ENCODE results near the gene DNAJB14.

DNAJB14 gene

GRCh38 chr4:99855678-99856077 lies 90.7 kb downstream of the DNAJB14 start:
- no peak for DNase-seq (ENCODE audit: low read depth, low spot score)
- Histone ChIP-seq H3K4me1 (ENCODE audit: insufficient read depth, insufficient read length) (no peaks in the 10 kb centered on the region), H3K4me3 (ENCODE audit: insufficient read length, low read depth) (no peak overlapping the region), H3K9ac (ENCODE audit: insufficient read length, low read depth) (no peak overlapping the region), H3K9me3 (ENCODE audit: insufficient read depth, low read length) (no peaks in the 10 kb centered on the region), H3K36me3 (ENCODE audit: insufficient read depth, insufficient read length, low read length) (no peaks in the 10 kb centered on the region), H3K27me3 (ENCODE audit: insufficient read depth, insufficient read length) (no peaks in the 10 kb centered on the region)
- TF ChIP-seq ZNF274 (IDR thresholded peaks at IDR 0.05; ENCODE audit: low read depth, low read length): no peak
- no peak for TF ChIP-seq SUZ12 (IDR thresholded peaks at IDR 0.05; ENCODE audit: extremely low read depth, insufficient read depth, insufficient read length)
- TF ChIP-seq YY1 (IDR thresholded peaks at IDR 0.05; ENCODE audit: insufficient read depth, insufficient read length): no peak

GRCh38 chr4:99853999-99854398 lies 92.4 kb downstream of the DNAJB14 start:
- Histone ChIP-seq H3K36me3 (ENCODE audit: insufficient read depth, insufficient read length, low read length) (no peaks in the 10 kb centered on the region), H3K9ac (ENCODE audit: insufficient read length, low read depth) (no peak overlapping the region), H3K4me3 (ENCODE audit: insufficient read length, low read depth) (no peak overlapping the region), H3K9me3 (ENCODE audit: insufficient read depth, low read length) (no peaks in the 10 kb centered on the region), H3K4me1 (ENCODE audit: insufficient read depth, insufficient read length) (no peaks in the 10 kb centered on the region), H3K27me3 (ENCODE audit: insufficient read depth, insufficient read length) (no peaks in the 10 kb centered on the region)
- TF ChIP-seq SUZ12 (IDR thresholded peaks at IDR 0.05; ENCODE audit: extremely low read depth, insufficient read depth, insufficient read length): no peak
- TF ChIP-seq YY1 (IDR thresholded peaks at IDR 0.05; ENCODE audit: insufficient read depth, insufficient read length): no peak
- no peak for TF ChIP-seq ZNF274 (IDR thresholded peaks at IDR 0.05; ENCODE audit: low read depth, low read length)
- DNase-seq (ENCODE audit: low read depth, low spot score): no peak

GRCh38 chr4:99853190-99853589 lies 93.2 kb downstream of the DNAJB14 start:
- Histone ChIP-seq H3K27me3 (ENCODE audit: insufficient read depth, insufficient read length) (no peaks in the 10 kb centered on the region), H3K4me1 (ENCODE audit: insufficient read depth, insufficient read length) (no peaks in the 10 kb centered on the region), H3K4me3 (ENCODE audit: insufficient read length, low read depth) (no peak overlapping the region), H3K36me3 (ENCODE audit: insufficient read depth, insufficient read length, low read length) (no peaks in the 10 kb centered on the region), H3K9ac (ENCODE audit: insufficient read length, low read depth) (no peak overlapping the region), H3K9me3 (ENCODE audit: insufficient read depth, low read length) (no peaks in the 10 kb centered on the region)
- DNase-seq (ENCODE audit: low read depth, low spot score): no peak
- TF ChIP-seq ZNF274 (IDR thresholded peaks at IDR 0.05; ENCODE audit: low read depth, low read length) (no peak), SUZ12 (IDR thresholded peaks at IDR 0.05; ENCODE audit: extremely low read depth, insufficient read depth, insufficient read length) (no peak), YY1 (IDR thresholded peaks at IDR 0.05; ENCODE audit: insufficient read depth, insufficient read length) (no peak)

- no peak overlapping the region for H3K4me3 ChIP-seq (ENCODE audit: insufficient read length, low read depth)
- no peak overlapping the region for H3K9ac ChIP-seq (ENCODE audit: insufficient read length, low read depth)
- no peak for DNase-seq (ENCODE audit: low read depth, low spot score)
- no peak for TF ChIP-seq SUZ12 (IDR thresholded peaks at IDR 0.05; ENCODE audit: extremely low read depth, insufficient read depth, insufficient read length)
- no peak for TF ChIP-seq YY1 (IDR thresholded peaks at IDR 0.05; ENCODE audit: insufficient read depth, insufficient read length)
- TF ChIP-seq ZNF274 (IDR thresholded peaks at IDR 0.05; ENCODE audit: low read depth, low read length): no peak
- no peaks in the 10 kb centered on the region for H3K9me3 ChIP-seq (ENCODE audit: insufficient read depth, low read length)
- no peaks in the 10 kb centered on the region for H3K4me1 ChIP-seq (ENCODE audit: insufficient read depth, insufficient read length)
- no peaks in the 10 kb centered on the region for H3K27me3 ChIP-seq (ENCODE audit: insufficient read depth, insufficient read length)
- H3K36me3 ChIP-seq (ENCODE audit: insufficient read depth, insufficient read length, low read length): no peaks in the 10 kb centered on the region
These were observed 94.1 kb downstream of the DNAJB14 start for GRCh38 chr4:99852199-99852749.

GRCh38 chr4:99848591-99849001 lies 97.8 kb downstream of the DNAJB14 start:
- H3K4me1 ChIP-seq (ENCODE audit: insufficient read depth, insufficient read length): no peaks in the 10 kb centered on the region
- no peaks in the 10 kb centered on the region for H3K36me3 ChIP-seq (ENCODE audit: insufficient read depth, insufficient read length, low read length)
- H3K9me3 ChIP-seq (ENCODE audit: insufficient read depth, low read length): no peaks in the 10 kb centered on the region
- no peak overlapping the region for H3K4me3 ChIP-seq (ENCODE audit: insufficient read length, low read depth)
- H3K9ac ChIP-seq (ENCODE audit: insufficient read length, low read depth): no peak overlapping the region
- no peaks in the 10 kb centered on the region for H3K27me3 ChIP-seq (ENCODE audit: insufficient read depth, insufficient read length)
- TF ChIP-seq SUZ12 (IDR thresholded peaks at IDR 0.05; ENCODE audit: extremely low read depth, insufficient read depth, insufficient read length) (no peak), YY1 (IDR thresholded peaks at IDR 0.05; ENCODE audit: insufficient read depth, insufficient read length) (no peak), ZNF274 (IDR thresholded peaks at IDR 0.05; ENCODE audit: low read depth, low read length) (no peak)
- no peak for DNase-seq (ENCODE audit: low read depth, low spot score)

- TF ChIP-seq SUZ12 (IDR thresholded peaks at IDR 0.05; ENCODE audit: extremely low read depth, insufficient read depth, insufficient read length): no peak
- TF ChIP-seq ZNF274 (IDR thresholded peaks at IDR 0.05; ENCODE audit: low read depth, low read length): no peak
- TF ChIP-seq YY1 (IDR thresholded peaks at IDR 0.05; ENCODE audit: insufficient read depth, insufficient read length): no peak
- DNase-seq (ENCODE audit: low read depth, low spot score): no peak
- H3K36me3 ChIP-seq (ENCODE audit: insufficient read depth, insufficient read length, low read length): no peaks in the 10 kb centered on the region
- no peak overlapping the region for H3K4me3 ChIP-seq (ENCODE audit: insufficient read length, low read depth)
- H3K9ac ChIP-seq (ENCODE audit: insufficient read length, low read depth): no peak overlapping the region
- H3K4me1 ChIP-seq (ENCODE audit: insufficient read depth, insufficient read length): no peaks in the 10 kb centered on the region
- no peaks in the 10 kb centered on the region for H3K9me3 ChIP-seq (ENCODE audit: insufficient read depth, low read length)
- no peaks in the 10 kb centered on the region for H3K27me3 ChIP-seq (ENCODE audit: insufficient read depth, insufficient read length)
These were observed 98.9 kb downstream of the DNAJB14 start for GRCh38 chr4:99847362-99847976.

GRCh38 chr4:99846891-99847290 lies 99.5 kb downstream of the DNAJB14 start:
- DNase-seq (ENCODE audit: low read depth, low spot score): no peak
- no peak overlapping the region for H3K4me3 ChIP-seq (ENCODE audit: insufficient read length, low read depth)
- no peaks in the 10 kb centered on the region for H3K4me1 ChIP-seq (ENCODE audit: insufficient read depth, insufficient read length)
- H3K9ac ChIP-seq (ENCODE audit: insufficient read length, low read depth): no peak overlapping the region
- no peaks in the 10 kb centered on the region for H3K27me3 ChIP-seq (ENCODE audit: insufficient read depth, insufficient read length)
- TF ChIP-seq YY1 (IDR thresholded peaks at IDR 0.05; ENCODE audit: insufficient read depth, insufficient read length) (no peak), ZNF274 (IDR thresholded peaks at IDR 0.05; ENCODE audit: low read depth, low read length) (no peak), SUZ12 (IDR thresholded peaks at IDR 0.05; ENCODE audit: extremely low read depth, insufficient read depth, insufficient read length) (no peak)
- H3K36me3 ChIP-seq (ENCODE audit: insufficient read depth, insufficient read length, low read length): no peaks in the 10 kb centered on the region
- H3K9me3 ChIP-seq (ENCODE audit: insufficient read depth, low read length): no peaks in the 10 kb centered on the region
